Body of pancreas (tissue), 4 donors: Measurements from ENCODE around the gene C2orf76. TPM values are rescaled to one million over a fixed set of nuclear protein-coding genes. Genes with fewer than 3 reads are reported as not detected.
A peak's percentile ranks its signal among the peaks of the same experiment; 100 is the strongest.

ENCODE experiments used
- ATAC-seq: fragments of 150-250 bp; one replicate; pipeline ENCODE4 v1.9.1; 2016
- DNase-seq, 4 donors: peaks; one replicate each; pipeline ENCODE4 v3.0.0-alpha.2; 2019
- H3K27ac ChIP-seq, 4 donors: fragments of 200-600 bp; sonication (generic); 1 replicate in 3 of 4; 2 replicates in 1 of 4; pipeline versions ENCODE4 v1.5.1 to v1.6.1; 2016 to 2019; ENCODE audit warnings: mild to moderate bottlenecking in 1 of 4, mixed read lengths in 1 of 4, moderate library complexity in 1 of 4
- H3K27me3 ChIP-seq, 2 donors: fragments of 200-600 bp; sonication (generic); one replicate each; pipeline ENCODE4 v1.6.0; 2016; ENCODE audit warnings: mild to moderate bottlenecking in 1 of 2
- H3K36me3 ChIP-seq, 2 donors: fragments of 200-600 bp; sonication (generic); replicated peaks in 1 of 2; 2 replicates each; pipeline ENCODE4 v1.5.1; 2016; ENCODE audit warnings: low read depth in 2 of 2; ENCODE audit not compliant: insufficient read depth in 1 of 2
- H3K4me1 ChIP-seq: fragments of 200-600 bp; sonication (generic); one replicate; pipeline ENCODE4 v1.6.0; 2016
- H3K4me3 ChIP-seq, 2 donors: fragments of 200-600 bp; sonication (generic); 1 replicate in 1 of 2; 2 replicates in 1 of 2; pipeline ENCODE4 v1.5.1; 2016 to 2019
- H3K9me3 ChIP-seq, 3 donors: fragments of 200-600 bp; sonication (generic); 1 replicate in 2 of 3; 2 replicates in 1 of 3; pipeline ENCODE4 v1.5.1; 2016
- POLR2A ChIP-seq, 3 donors: fragments of 450-650 bp; IDR thresholded peaks; one replicate each; pipeline ENCODE4 v1.6.1; 2016; ENCODE audit warnings: antibody characterized with exemption in 3 of 3, mild to moderate bottlenecking in 2 of 3
- WGBS, 2 donors: methylation state at CpG; one replicate each; pipeline ENCODE4 v1.1.5; 2017; 5-methylcytosine and 5-hydroxymethylcytosine counted together
- intact Hi-C: fragments of 100-400 bp; cut with DNase I; formaldehyde crosslinking; loops from one replicate; pipeline ENCODE4 v1.15.1; 2023
- total RNA-seq, 2 donors: library from RNA; depleted of rRNA; stranded (reverse); fragments of >200 nt; gene quantifications; one replicate each; pipeline ENCODE4 v1.1.0, GENCODE V29; 2016
- TF ChIP-seq, protein P1 (sequence below), 7 experiments: fragments of 450-650 bp in 4 of 7; fragments of 200-600 bp in 3 of 7; sonication (generic) in 3 of 7; IDR thresholded peaks; one replicate each; pipeline ENCODE4 v1.5.1; 2016 to 2019; ENCODE audit warnings: antibody characterized with exemption in 7 of 7

Gene C2orf76
- total RNA-seq, 2 donors from 2014 or later, result 12.5 to 52.4 TPM

DNA sequence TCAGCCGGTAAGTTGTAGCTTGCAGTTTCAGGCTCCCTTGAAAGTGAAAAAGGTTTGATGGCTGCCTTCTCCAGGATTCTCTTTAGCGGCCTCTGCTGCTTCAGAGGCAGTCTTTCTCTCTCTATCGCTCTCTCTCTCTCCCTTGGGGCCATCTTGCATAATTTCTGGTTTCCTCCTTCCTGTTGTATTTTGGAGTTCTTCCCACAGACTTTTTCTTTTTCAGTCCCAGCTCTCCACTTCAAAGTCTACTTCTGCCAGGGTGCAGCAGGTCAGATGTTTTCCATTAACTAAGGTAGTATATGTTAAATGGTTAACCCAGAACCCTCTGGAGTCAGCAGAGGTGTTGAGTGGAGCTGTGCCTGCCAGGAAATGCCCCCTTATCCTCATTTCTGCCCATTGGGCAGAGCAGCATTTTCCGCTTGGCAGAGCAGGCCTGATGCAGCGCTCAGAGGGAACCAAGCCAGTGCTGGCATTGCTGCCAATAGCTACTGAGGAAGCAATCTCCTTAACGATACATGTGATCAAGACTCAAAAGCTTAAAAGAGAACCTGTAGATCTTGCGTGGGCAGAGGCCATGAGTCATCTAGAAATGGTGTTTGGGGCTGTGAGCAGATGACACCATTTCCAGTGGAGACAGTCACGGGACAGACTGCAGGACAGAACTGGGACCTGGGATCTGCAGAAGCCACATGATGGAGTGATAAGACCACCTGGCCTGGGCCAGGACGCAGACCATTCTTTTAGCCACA is 20.9 kb upstream of the C2orf76 start:
- no peak overlapping the region for H3K4me3 ChIP-seq
- no peaks in the 10 kb centered on the region for H3K27me3 ChIP-seq
- DNase-seq (peak; percentile 71 to 85 (median 82)), ATAC-seq (peak; percentile 73)
- 30 to 36% methylated on average over 9 of the region's 9 CpGs for WGBS, 2 donors
- intact Hi-C loops, result no loop called here
- no peaks in the 10 kb centered on the region for H3K36me3 ChIP-seq
- no peak for TF ChIP-seq POLR2A (IDR thresholded peaks at IDR 0.05)
- TF ChIP-seq, protein P1, sequence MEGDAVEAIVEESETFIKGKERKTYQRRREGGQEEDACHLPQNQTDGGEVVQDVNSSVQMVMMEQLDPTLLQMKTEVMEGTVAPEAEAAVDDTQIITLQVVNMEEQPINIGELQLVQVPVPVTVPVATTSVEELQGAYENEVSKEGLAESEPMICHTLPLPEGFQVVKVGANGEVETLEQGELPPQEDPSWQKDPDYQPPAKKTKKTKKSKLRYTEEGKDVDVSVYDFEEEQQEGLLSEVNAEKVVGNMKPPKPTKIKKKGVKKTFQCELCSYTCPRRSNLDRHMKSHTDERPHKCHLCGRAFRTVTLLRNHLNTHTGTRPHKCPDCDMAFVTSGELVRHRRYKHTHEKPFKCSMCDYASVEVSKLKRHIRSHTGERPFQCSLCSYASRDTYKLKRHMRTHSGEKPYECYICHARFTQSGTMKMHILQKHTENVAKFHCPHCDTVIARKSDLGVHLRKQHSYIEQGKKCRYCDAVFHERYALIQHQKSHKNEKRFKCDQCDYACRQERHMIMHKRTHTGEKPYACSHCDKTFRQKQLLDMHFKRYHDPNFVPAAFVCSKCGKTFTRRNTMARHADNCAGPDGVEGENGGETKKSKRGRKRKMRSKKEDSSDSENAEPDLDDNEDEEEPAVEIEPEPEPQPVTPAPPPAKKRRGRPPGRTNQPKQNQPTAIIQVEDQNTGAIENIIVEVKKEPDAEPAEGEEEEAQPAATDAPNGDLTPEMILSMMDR (IDR thresholded peaks at IDR 0.05), result peak in 3 of 7 experiments; percentile 5 to 13 (median 12)
- H3K4me1 ChIP-seq, result peaks cover 49% of the 10 kb centered on the region
- H3K27ac ChIP-seq, result peak overlapping the region in 3 of 4 donors; percentile 46 to 78 (median 65)
- H3K9me3 ChIP-seq, result no peaks in the 10 kb centered on the region

DNA sequence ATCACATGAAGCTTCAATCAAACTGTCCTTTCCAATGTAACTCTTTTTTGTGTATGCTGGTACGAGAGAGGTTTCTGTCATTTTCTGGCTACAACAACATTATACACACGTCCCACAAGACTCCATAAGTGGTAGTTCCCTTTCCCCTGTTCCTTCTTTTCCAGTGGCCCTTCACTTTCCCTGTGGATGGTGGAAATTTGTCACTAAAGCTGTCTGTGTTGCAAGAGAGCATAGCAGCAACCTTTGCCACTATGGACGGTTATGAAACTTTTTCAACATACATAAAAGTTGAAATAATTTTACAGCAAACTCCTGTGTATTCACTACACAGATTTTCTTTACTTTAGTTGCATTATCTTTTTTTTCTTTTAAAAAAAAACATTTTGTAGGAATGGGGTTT is 18.8 kb upstream of the C2orf76 start:
- no peak overlapping the region for H3K27ac ChIP-seq
- no peaks in the 10 kb centered on the region for H3K36me3 ChIP-seq
- peaks cover 49% of the 10 kb centered on the region for H3K4me1 ChIP-seq
- no peak overlapping the region for H3K4me3 ChIP-seq
- no peaks in the 10 kb centered on the region for H3K9me3 ChIP-seq
- ATAC-seq, result no peak
- H3K27me3 ChIP-seq, result no peaks in the 10 kb centered on the region
- intact Hi-C loops, result no loop called here
- DNase-seq, result no peak
- no peak for TF ChIP-seq POLR2A (IDR thresholded peaks at IDR 0.05)
- 75 to 91% methylated on average over 3 of the region's 3 CpGs for WGBS, 2 donors

DNA sequence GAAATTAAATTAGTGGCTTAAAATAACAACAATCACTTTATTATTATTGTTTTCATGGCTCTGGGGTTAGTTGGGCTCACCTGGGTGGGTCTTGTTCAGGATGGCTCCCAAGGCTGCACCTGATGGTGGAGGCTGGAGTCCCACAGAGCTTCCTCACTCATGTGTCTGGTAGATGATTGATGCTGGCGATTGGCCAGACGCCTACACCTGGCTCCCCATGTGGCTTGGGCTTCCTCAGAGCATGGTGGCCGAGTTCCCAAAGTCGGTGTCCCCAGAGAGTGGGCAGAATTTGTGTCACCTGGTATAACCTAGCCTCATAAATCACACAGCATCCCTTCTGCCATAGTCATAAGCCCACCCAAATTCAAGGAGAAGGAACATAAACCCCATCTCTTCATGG is 18.3 kb upstream of the C2orf76 start:
- intact Hi-C loops, result no loop called here
- no peaks in the 10 kb centered on the region for H3K9me3 ChIP-seq
- DNase-seq (no peak), ATAC-seq (no peak)
- 71 to 73% methylated on average over 2 to 3 of the region's 4 CpGs for WGBS, 2 donors
- H3K4me3 ChIP-seq, result no peak overlapping the region
- no peak overlapping the region for H3K27ac ChIP-seq
- H3K27me3 ChIP-seq, result no peaks in the 10 kb centered on the region
- TF ChIP-seq POLR2A (IDR thresholded peaks at IDR 0.05), result no peak
- TF ChIP-seq, protein P1 (IDR thresholded peaks at IDR 0.05), result no peak
- H3K4me1 ChIP-seq, result peaks cover 46% of the 10 kb centered on the region
- H3K36me3 ChIP-seq, result no peaks in the 10 kb centered on the region

DNA sequence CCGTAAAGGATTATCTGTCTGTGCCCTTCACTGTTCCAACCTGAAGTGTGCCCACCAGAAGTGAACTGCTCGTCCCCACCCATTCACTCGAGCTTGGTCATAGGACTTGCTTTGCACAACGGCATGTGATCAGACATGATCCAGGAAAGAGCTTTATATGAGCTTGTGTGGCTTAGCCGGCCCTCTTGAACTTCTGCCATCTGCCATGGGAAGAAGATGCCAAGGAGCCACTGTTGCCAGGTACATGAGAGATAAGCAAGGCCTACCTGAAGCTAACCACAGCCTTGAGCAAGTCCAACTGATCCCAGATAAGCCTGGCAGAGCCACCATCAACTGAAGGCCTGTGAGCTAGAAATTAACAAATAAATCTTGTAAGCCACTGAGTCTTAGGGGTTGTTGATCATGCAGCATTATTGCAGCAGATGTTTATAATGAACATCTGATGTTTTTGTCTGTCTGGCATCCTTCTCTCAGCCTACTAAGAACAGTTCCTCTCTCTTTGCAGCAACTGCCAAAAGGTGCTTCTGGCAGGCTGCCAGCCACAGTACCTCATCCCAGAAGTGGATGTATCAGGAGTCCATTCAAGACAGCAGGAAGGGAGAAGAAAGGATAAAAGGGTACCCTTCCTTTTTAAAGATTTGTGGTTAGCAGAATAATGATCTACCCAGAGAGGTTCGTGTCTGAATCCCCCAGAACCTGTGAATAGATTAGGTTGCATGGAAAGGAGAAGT is 16.9 kb upstream of the C2orf76 start:
- Histone ChIP-seq H3K36me3 (no peaks in the 10 kb centered on the region), H3K27ac (peak overlapping the region in 3 of 4 donors; percentile 17 to 43 (median 40)), H3K9me3 (no peaks in the 10 kb centered on the region), H3K4me1 (peaks cover 32% of the 10 kb centered on the region), H3K4me3 (no peak overlapping the region), H3K27me3 (no peaks in the 10 kb centered on the region)
- 33 to 54% methylated on average over 5 to 6 of the region's 6 CpGs for WGBS, 2 donors
- TF ChIP-seq POLR2A (IDR thresholded peaks at IDR 0.05), result no peak
- TF ChIP-seq, protein P1 (IDR thresholded peaks at IDR 0.05), result no peak
- intact Hi-C loops, result no loop called here
- DNase-seq (peak; percentile 82 to 90 (median 87)), ATAC-seq (peak; percentile 82)

DNA sequence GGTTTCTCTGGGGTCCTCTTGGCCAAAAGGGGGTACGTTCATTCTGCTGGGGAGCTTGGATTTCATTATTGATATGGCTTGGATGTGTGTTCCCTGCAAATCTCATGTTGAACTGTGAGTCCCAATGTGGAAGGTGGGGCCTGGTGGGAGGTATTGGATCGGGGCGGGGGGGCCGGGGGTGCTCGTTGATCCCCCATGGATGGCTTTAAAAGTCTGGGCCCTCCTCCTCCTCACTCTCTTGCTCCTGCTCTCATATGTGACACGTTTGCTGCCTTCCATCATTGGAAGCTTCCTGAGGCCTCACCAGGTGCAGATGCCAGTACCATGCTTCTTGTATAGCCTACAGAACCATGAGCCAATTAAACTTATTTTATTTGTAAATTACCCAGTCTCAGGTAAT is 11.9 kb upstream of the C2orf76 start:
- peaks cover 0 to 2% (median 0%) of the 10 kb centered on the region in 3 donors for H3K9me3 ChIP-seq
- DNase-seq, result no peak
- peaks cover 8% of the 10 kb centered on the region for H3K4me1 ChIP-seq
- H3K27me3 ChIP-seq, result no peaks in the 10 kb centered on the region
- 87% methylated on average over 6 of the region's 6 CpGs for WGBS, 2 donors
- no peak overlapping the region for H3K27ac ChIP-seq
- intact Hi-C loops, result no loop called here
- no peak for TF ChIP-seq POLR2A (IDR thresholded peaks at IDR 0.05)
- TF ChIP-seq, protein P1 (IDR thresholded peaks at IDR 0.05), result no peak
- H3K36me3 ChIP-seq, result peaks cover 0 to 4% of the 10 kb centered on the region in 2 donors
- no peak for ATAC-seq
- no peak overlapping the region for H3K4me3 ChIP-seq
